Germinal center (tissue), 1 donor: Measurements from ENCODE around the gene ABHD6.
"Not testable (repeated sequence)": the region's sequence is repeated elsewhere in the genome, so short reads cannot be mapped to it uniquely, and the experiment has no call there.

ENCODE experiments used
- DNase-seq: peaks from one replicate; pipeline ENCODE4 v3.0.0; 2012; ENCODE audit warnings: mixed read lengths, low spot score

The ABHD6 gene

DNA sequence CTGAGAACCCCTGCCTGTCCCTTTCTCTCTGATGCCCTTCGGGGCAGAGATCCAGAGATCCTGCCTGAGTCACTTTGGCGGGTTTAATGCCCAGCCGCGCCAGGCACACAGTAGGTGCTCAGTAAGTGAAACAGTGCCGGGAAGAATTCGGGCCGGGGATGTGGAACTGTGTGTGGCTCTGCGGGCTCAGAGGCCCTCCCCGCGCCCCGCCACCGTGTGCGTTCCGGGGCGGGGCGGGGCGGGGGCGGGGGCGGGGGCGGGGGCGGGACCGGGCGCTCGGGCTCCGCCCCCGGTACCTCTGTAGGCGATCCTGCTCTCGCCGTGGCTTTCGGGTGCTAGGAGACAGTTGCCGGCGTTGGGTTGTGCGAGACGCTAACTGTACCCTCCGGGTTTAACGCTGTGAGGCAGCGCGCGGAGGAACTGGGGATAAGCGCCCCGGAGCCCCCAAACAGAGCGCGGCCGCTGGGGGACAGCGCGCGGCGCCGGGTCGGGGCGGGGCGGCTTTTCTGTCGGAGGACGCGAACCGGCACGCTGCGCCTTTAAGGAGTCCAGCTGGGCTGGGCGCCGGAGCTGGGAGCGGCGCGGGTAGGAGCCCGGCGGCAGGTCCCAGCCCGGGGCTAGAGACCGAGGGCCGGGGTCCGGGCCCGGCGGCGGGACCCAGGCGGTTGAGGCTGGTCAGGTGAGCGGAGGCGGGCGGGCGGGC, at the start of gene ABHD6:
ABHD6 (plus strand) TSS at position 555 of the 703 bp plus-strand sequence. CDS start 18,795 bp downstream, outside the sequence.
- peak; percentile 93 for DNase-seq

GRCh38 chr3:58188173-58188564, 49.4 kb upstream of the ABHD6 start:
- no peak for DNase-seq

- no peak for DNase-seq
These were observed 48.6 kb upstream of the ABHD6 start for GRCh38 chr3:58188921-58189451.

GRCh38 chr3:58189691-58190090, 47.9 kb upstream of the ABHD6 start:
- DNase-seq = no peak

DNA sequence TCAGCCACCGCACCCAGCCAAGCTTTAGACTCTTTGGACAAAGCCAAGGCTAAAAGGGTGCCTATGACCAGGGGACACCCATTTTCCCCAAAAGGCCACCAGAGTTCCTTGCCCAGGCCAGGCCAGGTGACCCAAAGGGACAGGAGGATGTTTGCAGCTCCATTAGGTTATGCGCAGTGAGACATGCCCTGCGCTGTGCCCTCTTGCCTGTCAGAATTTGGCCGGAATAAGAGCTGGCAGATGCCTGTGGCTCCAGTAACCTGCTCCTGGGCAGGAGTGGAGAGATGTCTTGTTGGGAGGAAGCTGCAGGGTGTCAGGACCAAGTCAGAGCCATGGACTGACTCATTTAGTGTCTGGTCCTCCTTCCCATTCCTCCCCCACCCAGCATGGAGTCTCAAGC, 47.3 kb upstream of the ABHD6 start:
- DNase-seq = no peak

DNA sequence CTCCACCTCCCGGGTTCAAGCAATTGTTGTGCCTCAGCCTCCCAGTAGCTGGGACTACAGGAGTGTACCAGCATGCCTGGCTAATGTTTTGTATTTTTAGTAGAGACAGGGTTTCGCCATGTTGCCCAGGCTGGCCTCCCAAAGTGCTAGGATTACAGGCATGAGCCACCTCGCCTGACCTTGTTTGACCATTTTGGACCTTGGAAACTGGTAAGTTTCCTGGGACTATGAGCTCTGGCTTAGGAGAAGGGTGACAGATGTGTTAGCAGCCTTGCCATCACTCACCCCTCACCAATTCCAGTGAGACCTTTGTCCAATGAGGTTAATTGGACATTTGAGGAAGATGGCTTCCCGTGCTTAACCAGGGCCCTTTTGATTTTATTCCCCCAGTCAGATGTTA, 46.7 kb upstream of the ABHD6 start:
- no peak for DNase-seq

- no peak for DNase-seq
These were observed 46.1 kb upstream of the ABHD6 start for GRCh38 chr3:58191361-58191991.

- DNase-seq = no peak
These were observed 45.5 kb upstream of the ABHD6 start for GRCh38 chr3:58192069-58192468.

DNA sequence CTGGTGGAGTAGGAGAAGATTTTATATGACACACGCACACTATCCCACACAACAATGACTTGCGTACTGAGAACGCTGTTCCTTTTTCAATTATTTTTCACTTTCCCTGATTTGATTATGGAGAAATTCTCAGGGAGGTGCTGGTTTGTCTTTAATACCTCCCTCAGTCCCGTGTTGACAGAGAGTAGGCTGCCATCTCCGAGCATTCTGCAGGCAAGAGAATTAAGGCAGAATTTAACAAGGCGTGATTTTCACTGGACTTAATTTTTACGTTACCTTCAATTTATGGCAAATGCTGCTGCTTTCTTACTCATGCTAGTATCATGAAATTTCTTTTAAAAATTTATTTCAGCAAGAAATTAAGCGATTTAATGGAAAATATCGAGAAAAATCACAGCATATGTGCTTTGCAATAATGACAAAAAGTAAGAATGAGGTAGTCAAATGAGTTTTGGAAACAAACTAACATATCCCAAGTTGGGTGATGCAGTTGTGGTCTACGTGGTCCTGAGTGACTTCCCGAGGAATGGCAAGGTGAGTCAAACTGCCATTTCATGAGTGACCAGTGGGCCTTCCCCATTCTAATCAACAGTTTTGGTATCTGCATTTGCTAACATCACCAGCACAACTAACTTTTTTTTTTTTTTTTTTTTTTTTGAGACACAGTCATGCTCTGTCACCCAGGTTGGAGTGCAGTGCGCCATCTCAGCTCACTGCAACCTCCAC, 43.7 kb upstream of the ABHD6 start:
- no peak for DNase-seq

GRCh38 chr3:58197588-58197987, 40.0 kb upstream of the ABHD6 start:
- no peak for DNase-seq

DNA sequence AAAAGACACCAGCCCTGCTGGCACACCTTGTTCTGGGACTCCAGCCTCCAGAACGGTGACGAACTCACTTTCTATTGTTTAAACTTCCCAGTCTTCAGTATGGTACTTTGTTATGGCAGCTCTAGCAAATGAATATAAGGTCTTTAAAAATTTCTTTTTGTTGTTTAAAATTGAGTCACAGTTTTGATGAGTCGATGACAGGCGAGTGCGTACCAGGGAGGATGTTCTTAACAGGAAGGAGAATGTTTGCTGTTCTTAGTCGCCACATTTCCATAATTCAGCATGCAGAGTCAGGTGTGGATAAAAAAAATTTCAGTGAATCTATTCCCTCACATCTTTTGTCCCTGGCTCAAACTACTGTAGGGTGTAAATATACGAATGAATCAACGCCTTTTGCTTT, 39.2 kb upstream of the ABHD6 start:
- no peak for DNase-seq

DNA sequence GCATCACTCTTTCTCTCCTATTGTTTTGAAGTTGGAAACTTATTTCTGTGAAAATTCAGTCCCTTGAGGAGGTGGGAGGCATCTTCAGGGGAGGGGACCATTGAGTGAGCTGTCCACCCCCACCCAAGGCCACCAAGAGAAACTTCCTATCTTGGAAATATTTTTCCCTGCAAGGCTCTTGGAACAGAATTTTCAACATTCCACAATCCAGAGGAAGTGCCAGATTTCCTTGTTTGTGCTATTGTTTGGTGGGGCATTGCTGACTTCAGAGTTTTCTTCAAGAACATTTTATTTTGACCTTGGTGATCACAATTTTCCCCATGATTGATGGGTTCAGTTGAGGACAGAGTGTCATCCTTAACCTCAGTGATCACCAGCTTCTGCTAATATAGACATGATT, 38.8 kb upstream of the ABHD6 start:
- DNase-seq = no peak

DNA sequence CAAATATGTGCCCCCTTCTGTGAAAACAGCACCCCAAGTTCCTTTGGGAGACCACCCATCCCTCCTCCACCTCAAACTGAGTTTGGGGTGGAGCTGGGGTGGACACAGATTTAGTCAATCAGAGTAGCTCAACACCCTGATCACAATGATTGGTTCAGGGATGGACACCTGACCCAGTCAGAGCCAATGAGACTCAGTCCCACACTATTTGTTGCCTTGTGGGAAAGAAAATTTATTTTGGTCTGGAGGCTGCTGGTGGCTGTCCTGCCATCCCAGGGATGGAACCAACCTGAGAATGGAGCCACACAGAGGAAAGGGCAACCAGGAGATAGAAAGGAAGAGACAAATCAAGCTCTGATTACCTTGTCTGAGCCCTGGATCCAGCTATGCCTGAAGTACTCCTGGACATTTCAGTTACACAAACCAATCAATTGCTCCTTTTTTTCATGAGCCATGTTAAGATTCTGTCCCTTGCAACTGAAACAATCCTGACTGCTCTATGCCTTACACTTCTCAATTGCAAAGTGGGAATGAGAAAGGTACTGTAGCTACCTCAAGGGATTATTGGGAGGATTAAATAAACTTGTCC, 37.4 kb upstream of the ABHD6 start:
- DNase-seq = no peak

DNA sequence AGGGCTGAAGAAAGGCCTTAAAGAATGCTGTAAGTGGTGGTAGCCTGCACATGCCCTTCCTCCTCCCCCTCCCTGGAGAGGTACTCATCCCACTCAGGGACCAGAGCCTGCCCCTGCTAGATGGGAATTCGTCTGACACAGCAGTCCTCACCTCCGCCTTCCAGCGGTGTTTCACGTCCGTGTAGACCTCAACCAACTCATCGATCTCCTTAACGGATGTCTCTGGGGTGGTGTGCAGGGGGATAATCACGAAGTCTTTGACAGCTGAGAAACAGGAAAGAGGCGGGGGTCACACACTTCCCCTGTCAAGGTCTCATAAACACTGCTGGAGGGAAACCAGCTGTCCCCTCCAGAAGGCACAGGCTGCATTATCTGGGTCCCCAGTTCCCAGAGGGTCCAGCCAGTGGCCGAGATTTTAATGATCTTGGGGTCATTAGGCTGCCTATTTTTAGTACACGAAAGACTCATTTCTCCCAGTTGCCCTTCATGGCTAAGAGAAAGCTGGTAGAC, 36.7 kb upstream of the ABHD6 start:
- DNase-seq = no peak

DNA sequence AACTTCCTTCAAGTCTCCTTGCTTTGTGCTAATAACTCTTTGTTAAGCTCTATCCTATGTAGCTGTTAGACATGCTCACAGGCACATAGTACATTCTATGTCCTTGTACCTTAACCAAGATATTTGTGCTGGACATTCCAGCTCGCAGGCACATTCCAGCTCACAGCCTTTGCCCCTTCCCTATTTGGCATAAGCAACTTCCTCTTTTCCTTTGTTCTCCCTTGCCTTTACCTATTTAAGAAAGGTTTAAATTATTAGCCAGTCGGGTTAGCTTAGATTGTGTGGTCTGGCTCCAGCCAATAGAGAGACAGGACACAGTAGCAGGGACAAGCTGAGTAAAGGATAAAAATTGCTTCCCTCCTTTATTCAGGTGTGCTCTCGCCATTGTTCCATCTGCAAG, 36.1 kb upstream of the ABHD6 start:
- not testable (repeated sequence) for DNase-seq

DNA sequence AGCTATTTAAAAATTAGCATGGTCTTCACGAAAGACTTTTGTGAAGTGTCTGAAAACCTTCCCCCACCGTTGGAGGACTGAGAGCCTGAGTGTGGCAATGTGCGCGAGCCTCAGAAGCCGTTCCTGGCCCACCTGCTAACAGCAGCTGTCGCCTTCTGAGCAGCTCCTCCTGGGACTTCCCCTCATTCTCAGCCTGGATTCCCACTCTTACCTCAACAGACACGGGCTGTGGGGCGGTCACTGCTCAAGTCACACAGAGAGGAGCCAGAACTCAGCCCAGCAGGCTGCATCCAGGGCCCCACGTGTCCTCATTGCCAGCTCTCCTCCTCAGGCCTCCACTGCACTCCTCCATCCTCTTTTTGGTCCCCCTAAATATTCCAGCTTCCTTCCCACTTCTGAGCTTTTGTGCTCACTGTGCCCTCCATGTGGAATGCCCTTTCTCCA, 34.7 kb upstream of the ABHD6 start:
- no peak for DNase-seq

DNA sequence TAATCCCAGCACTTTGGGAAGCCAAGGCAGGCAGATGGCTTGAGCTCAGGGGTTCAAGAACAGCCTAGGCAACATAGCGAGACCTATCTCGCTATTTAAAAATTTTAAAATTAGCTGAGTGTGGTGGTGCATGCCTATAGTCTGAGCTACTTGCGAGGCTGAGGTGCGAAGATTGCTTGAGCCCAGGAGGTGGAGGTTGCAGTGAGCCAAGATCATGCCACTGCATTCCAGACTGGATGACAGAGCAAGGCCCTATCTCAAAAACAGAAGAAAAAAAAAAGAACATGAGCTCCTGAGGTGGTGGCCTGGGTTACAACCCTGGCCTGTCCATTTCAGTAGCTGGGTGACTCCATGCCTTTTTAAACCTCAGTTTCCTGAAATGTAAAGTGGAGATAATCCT, 34.1 kb upstream of the ABHD6 start:
- no peak for DNase-seq

- DNase-seq = no peak
These were observed 32.9 kb upstream of the ABHD6 start for GRCh38 chr3:58204720-58205119.

GRCh38 chr3:58205981-58206380, 31.6 kb upstream of the ABHD6 start:
- DNase-seq = no peak

- DNase-seq = no peak
These were observed 31.1 kb upstream of the ABHD6 start for GRCh38 chr3:58206406-58207011.

DNA sequence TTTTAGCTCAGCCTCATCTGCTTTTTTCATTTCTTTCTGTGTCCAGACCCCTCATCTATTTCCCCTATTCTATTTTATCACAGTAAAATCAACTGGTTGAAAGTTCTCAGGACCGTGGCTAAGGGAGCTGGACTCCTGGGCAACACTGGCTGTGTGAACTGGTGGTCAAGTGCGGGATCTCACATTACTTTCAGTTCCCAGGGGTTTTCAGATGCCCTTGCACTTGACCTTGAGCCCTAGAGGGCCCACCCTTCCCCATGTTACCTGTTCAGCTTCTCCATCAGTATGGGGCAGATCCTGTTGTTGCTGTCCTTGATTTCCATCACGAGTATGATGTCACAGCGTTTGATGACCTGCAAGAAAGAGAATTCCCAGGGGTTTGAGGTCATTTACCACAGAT, 29.6 kb upstream of the ABHD6 start:
- DNase-seq = no peak

- DNase-seq = no peak
These were observed 27.7 kb upstream of the ABHD6 start for GRCh38 chr3:58209933-58210332.
